NCI-H69 (cell line): ENCODE data around the gene PKN2.
"Not testable (repeated sequence)": the region's sequence is repeated elsewhere in the genome, so short reads cannot be mapped to it uniquely, and the experiment has no call there.

Experiments
- DNase-seq: peaks from one replicate; lab custom pipeline; 2025; lab: John Stamatoyannopoulos, UW

Gene PKN2

DNA sequence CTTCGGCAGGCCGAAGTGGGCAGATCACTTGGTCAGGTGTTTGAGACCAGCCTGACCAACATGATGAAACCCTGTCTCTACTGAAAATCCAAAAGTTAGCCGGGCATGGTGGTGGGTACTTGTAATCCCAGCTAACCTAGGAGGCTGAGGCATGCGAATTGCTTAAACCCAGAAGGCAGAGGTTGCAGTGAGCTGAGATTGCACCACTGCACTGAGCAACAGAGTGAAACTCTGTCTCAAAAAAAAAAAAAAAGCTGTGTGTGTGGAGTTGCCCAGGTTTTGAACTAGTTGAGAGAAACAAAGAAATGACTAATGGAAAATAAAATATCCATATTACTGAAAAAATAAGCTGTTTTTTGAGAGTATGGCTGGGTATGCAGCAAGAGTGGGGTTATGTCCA lies 107.1 kb downstream of the PKN2 start:
- DNase-seq = no peak

DNA sequence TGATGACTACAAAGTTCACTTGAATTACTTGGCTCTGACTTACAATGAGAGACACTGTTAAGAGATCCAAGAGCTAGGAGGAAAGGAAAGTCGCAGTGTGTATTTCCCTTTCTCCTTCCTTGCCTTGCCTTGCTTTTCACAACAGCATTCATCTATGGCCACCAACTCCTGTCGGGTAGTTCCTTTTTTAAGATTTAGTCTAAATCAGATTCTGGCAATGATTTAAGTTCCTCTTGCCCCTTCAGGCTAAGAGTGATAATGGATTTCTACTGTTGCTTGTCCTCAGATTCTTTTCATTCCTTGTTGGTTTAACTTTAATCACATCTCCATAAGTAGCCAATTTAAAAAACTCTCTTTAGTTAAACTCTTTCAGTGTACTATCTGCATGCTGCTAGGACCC lies 115.4 kb downstream of the PKN2 start:
- DNase-seq = no peak

DNA sequence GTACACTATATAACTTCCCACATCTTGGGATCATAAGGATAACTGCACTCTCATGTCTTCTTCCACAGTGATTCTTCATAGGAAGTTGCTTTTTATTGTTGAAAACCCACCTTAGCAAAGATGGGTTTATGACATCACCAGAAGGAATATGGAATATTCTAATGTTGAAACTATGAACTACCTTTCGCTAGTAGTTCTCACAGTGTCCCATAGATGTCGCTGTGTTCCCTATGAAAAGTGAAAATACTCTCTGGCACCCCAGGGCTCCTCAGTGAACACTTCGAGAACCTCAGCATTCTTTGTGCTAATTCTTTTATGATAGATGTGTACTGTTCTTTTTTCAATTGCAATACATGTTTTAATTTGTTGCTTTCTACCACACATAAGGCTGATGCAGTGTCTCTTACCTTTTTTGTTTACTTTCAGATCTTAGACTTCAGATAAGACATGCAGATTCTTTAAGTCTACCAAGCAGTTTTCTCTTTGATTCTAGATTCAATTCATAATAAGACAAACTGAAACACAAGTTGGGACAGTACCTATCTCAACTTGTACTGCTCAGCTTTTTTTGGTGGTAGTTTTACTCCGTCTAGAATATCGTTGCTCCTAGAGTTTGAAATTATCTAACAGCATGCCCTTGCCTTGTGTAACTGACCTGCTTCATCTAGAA lies 116.4 kb downstream of the PKN2 start:
- DNase-seq = no peak

DNA sequence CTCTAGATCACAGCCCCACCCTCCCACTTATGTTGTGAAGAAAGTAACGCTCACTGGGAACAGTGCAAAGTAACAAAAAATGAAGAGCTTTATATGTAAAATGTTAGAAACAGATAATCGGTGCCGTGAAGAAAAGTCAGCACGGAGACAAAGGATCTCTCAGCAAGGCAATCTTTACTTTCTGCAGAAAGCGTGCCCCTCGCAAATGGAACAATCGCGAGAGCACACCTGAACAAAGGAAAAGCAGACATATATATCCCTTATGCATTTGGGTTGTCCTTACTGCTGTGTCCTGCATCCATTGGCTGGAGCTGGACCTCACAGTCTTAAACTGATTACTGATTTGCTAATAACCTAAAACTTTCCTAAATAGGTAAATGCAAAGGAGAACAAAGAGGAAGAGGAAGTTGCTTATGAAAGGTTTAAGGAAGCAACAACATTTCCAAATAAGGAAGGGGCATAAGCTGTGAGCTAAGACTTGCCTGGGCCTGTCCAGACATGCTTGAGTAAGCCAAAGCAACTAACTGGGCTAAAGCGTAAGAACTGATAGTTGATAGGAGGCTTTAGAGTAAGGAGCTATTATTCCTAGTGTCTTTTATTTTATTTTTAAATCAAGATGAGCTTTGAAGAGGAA lies 117.6 kb downstream of the PKN2 start:
- peak; percentile 18 for DNase-seq

DNA sequence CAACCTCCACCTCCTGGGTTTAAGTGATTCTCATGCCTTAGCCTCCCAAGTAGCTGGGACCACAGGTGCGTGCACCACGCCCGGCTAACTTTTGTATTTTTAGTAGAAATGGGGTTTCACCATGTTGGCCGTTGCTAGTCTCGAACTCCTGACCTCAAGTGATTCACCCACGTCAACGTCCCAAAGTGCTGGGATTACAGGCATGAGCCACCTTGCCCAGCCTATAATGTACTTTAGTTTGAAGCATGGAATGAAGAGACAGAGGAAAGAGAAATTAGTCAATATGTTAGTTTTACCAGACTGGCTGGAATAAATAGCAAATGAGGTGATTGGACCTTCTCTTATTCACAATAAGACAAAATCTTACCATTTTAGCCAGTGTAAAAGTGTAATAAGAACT lies 118.3 kb downstream of the PKN2 start:
- no peak for DNase-seq

DNA sequence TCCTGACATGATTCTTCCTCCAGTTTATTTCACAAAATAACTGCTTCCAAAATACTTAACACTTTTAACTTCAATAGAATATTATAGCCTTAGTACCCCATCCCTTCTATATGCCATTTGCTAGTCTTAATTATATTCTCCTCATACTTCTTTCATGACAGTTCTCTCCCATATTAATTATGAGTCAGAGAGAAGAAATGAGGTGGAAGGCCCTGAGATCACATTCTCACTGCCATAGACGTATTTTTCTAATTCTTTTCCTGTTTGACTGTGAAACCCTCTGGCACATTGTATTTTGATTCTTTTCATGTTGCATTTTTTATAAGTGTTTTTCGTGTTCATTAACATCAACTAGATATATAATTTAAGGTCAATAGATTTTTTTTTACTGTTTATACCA lies 118.9 kb downstream of the PKN2 start:
- DNase-seq = no peak

DNA sequence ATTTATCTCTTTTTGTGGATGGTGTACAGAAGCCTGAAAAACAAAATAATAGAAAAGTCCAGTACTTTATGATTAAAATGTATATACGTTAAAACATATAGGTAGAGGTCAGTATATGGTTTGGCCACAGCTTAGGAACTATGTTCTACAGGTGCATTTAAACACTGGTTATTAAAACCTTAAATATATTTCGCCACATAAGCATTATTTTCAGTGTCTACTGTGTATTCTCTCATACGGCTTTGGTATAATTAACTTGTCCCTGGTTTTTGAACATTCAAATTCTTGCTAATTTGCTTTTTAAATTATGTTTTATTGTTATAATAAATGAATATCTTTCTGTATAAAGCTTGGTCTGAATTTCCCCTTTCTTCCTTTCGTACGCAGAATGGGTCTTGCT lies 119.4 kb downstream of the PKN2 start:
- no peak for DNase-seq

DNA sequence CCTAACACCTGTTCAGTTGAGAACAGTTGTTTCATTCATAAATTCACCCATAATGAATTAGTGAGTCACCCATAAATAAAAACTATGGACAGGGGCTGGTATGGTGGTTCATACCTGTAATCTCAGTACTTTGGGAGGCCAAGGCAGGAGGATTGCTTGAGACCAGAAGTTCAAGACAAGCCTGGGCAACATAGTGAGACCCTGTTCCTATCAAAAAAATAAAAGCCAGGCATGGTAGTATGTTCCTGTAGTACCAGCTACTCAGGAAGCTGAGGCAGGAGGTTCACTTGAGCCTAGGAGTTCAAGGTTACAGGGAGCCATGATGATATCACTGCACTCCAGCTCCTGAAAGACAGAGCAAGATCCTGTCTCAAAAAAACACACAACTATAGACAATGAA lies 128.3 kb downstream of the PKN2 start:
- no peak for DNase-seq

DNA sequence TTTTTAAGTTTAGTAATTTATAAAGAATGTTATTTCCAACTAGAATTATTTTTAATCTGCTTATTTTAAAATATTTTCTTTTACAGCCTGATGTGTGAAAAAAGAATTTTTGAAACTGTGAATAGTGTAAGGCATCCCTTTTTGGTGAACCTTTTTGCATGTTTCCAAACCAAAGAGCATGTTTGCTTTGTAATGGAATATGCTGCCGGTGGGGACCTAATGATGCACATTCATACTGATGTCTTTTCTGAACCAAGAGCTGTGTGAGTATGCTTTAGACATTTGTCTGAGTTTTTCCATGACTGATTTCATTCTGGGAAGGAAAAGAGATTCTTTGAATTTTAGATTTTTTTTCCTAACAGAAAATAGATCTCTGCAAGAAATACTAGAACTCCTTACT lies 129.4 kb downstream of the PKN2 start:
- DNase-seq = no peak

DNA sequence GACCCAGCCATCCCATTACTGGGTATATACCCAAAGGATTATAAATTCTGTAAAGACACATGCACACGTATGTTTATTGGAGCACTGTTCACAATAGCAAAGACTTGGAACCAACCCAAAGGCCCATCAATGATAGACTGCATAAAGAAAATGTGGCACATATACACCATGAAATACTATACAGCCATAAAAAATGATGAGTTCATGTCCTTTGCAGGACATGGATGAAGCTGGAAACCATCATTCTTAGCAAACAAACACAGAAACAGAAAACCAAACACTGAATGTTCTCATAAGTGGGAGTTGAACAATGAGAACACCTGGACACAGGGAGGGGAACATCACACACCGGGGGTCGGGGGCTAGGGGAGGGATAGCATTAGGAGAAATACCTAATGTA lies 135.6 kb downstream of the PKN2 start:
- not testable (repeated sequence) for DNase-seq

DNA sequence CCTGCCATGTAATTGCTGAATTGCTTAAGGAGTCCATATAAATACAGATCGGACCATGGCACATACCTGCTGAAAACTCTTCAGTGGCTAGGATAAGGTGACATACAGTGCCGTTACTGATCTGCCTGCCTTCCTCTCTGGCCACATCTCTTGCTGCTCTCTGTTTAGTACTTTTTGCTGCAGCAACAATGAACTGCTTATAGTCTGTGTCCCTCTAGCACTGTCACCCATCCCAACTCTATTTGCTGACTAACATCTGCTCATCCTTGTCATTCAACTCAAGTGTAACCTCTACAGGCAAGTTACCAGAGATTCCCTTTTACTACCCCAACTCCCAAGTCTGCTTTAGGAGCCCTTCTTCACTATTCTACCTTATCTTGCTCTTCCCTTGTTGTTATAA lies 141.6 kb downstream of the PKN2 start:
- DNase-seq = no peak

DNA sequence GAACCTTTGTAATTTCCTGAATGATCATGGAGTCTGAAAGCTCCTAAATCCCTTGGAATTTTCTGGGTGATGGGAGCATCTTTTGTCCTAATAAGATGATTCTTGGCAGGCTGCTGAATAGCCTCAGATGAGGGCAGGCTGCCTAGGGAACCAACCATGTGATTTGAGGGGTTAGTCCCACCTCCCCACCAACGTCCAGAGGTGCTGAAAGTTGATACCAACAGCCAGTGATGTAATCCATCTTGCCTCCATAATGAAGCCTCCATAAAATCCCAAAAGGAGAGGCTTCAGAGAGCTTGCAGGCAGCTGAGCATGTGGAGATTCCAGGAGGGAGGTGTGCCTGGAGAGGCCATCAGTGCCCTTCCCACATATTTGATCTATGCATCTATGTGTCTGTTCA lies 163.6 kb downstream of the PKN2 start:
- DNase-seq = peak; percentile 51

DNA sequence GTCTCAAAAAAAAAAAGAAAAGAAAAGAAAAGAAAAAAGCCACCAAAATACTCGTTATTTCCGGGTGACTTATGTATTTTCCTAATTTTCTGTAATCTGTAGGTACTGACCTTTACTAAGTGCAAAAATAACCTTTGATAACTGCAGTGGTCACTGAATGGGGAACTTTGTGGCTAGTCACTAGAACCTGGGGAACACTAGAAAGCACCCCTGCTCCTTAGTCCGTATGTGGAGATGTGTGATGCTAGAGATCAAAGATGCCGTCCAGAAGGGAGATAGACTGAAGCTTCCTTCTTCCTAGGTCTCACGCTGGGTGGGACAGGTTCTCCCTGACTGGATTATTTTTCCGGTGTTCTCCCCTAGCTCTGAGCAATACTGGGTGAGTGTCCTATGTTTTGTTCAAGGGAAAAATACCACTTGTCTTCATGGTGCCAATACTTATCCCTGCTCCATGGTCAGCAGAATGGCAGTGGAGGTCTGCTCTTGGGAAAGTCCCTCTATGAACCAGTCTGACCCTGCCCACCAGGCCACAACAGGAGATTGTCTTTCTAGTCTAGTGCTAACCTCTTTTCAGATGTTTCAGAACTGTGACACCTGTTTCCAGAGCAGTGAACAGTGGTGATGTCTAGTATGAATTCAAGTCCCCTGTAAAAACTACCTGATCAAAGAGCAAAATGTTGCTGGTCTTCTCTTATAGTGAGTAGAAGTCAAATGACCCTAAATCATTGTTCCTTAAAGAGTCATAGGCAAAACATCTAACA lies 167.4 kb downstream of the PKN2 start:
- DNase-seq = no peak

DNA sequence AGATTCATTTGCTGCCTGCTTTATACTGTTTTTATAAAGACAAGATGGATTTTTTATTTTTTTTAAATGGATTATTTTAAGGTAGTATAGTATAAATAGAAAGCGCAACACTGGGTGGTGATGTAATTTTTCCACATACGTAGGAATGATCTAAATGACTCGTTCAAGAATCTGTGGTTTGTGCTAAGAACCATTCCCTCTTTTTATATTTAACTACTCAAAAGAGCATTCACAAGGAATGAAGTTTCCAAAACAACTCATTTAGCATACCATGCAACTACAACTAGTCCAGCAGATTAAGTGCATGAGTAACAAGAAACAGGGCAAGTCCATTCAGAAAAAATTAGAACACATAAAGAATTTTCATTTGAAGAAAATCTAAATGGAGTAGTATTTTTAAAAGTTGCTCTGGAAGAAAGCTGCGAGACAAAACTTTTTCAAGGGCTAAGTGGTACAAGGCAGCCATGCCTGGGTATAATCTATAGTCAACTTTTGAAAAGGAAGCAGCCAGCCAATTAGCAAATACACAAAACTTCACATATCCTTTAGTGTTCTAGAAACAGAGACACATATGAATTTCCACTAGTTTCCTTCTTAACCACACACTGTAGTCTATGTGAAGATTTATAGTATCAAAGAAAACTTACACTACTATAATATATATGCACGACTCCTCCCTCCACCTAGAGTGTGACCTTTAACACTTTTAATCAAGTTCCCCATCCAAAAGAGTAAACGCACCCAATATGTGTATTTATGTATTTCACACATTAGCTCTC lies 183.9 kb downstream of the PKN2 start:
- no peak for DNase-seq

DNA sequence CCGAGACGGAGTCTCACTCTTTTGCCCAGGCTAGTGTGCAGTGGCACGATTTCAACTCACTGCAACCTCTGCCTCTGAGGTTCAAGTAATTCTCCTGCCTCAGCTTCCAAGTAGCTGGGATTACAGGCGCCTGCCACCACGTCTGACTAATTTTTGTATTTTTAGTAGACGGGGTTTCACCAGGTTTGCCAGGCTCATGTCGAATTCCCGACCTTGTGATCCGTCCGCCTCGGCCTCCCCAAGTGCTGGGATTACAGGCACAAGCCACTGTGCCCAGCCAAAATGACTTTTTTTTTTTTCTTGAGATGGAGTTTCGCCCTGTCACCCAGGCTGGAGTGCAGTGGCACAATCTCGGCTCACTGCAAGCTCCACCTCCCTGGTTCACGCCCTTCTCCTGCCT lies 185.6 kb downstream of the PKN2 start:
- DNase-seq = not testable (repeated sequence)

DNA sequence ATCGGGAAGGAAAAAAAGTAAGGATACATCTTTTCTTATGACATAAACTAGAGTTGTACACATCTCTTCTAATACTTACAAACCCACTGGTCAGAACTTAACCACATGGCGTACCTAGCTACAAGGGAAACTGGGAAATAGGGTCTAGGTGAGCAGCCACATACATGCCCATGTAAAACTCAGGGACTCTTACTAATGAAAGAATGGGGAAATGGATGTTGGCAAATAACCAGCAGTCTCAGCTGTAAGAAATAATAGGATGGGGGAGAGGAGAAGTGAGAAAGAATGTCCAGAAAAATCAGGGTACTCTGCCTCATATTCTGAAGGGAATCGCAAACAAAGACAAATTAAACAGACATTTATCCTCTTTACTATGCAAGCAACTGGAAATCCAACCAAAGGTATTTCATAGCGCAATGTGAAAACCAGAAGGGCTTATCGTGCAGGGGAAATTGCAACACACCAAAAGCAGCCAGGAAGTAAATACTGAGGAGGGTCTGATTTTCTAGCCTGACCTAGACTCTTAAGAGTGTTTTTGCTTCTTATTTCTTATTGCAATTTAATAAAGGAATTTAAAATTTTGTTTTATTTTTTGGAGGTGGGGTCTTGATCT lies 189.8 kb downstream of the PKN2 start:
- no peak for DNase-seq

DNA sequence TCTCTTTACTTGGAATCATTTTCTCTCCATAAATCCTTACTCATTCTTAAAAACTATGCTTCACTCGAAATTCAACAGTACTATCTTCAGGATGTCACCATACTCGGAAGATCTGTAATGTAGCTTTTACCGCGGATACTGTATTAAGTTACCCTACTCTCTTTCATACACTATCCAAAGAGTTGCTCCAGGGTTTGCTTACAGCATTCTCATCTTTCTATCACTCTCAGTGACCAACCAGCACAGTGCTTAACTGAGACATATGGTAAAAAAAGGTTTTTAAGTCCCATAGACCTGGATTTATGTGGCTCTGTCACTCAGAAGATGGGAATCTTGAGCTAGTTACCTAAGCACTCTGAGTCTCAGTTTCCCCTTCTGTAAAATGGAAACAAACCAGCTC lies 191.5 kb downstream of the PKN2 start:
- no peak for DNase-seq

DNA sequence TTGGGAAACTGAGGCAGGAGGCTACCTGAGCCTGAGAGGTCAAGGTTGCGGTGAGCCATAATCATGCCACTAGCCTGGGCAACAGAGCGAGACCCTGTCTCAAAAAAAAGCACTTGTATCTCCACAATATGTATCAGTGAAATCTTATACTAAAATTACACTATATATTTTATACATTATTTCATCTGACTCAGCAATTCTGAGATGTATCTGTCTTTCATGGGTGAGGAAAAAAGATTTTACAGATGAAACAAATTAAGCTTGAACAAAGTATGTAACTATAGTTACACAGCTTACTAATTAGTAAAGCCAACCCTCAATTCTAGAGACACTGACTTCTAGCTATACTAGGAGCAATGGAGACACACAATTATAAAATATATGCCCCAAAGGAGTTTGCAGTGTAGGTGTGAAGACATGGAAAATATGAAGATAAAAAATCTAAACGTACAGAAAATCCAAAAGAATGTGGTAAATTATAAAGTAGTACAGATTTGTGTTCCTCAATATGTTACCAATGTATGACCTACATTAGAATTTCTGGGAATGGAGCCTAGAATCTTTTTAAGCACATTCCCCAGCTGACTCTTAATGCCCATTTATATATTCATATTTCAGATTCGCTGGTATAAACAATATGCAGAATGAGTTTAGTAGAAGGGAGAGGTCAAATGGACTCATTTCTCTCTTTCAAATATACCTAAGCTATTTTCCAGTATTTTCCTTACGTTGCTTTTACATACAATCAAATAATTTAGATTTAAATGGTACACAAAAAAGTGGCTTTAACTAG lies 192.7 kb downstream of the PKN2 start:
- no peak for DNase-seq

DNA sequence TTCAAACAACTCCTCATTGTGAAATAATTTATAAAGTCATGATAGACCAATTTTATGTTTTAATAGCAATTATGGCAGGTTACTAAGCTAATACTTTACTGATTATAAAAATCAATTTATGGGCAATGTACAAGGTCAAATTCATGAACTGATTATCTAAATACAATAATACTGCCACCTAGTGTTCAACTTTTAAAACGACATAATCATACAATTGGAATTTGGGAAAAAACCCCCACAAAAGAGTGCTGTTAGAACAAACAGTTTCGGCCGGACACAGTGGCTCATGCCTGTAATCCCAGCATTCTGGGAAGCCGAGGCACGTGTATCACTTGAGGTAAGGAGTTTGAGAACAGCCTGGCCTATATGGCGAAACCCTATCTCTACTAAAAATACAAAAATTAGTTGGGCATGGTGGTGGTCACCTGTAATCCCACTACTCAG lies 193.3 kb downstream of the PKN2 start:
- DNase-seq = peak; percentile 23

DNA sequence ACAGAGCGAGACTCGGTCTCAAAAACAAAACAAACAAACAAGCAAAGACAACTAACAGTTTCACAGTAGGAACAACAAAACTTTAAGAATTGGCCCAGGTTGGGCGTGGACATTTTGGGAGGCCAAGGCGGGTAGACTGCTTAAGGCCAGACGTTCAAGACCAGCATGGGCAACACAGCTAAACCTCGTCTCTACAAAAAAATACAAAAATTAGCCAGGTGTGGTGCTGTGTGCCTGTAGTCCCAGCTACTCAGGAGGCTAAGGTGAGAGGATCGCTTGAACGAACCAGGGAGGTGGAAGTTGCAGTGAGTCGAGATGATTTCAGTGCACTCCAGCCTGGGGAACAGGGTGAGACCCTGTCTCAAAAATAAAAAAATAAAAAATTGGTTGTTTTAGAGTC lies 193.8 kb downstream of the PKN2 start:
- no peak for DNase-seq

DNA sequence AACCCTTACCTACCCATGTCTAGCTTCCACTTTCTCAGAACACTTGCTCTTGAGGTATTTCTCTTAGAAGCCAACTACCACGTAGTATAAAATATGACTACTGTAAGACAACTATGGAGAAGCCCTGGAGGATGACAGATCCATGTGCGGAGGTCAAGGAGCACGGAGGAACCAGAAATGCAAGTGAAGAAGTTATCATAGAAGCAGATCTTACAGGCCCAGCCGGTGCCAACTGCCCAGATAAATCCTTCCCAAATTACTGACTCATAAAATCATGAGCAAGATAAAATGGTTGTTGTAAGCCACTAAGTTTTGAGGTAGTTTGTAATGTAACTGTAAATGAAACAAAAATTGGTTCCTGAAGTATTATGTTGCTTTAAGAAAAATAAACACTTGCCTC lies 194.7 kb downstream of the PKN2 start:
- no peak for DNase-seq
